Hair follicular keratinocyte (primary cell): ENCODE data around the gene SOX2. TPM values are rescaled to one million over a fixed set of nuclear protein-coding genes. Genes with fewer than 3 reads are reported as not detected.

Experiments used
- total RNA-seq: library from RNA; depleted of rRNA; stranded (reverse); fragments of >200 nt; gene quantifications from 2 replicates; pipeline ENCODE4 v1.2.3, GENCODE V29; 2015

The SOX2 gene
- not detected in 2 replicates for total RNA-seq

GRCh38 chr3:181711325-181712135, at the start of gene SOX2:
Gene SOX2 (plus strand): TSS chr3:181711925. CDS start chr3:181712361, 436 bp downstream.

